ENCODE data around the gene ADCY3.
A peak's percentile ranks its signal among the peaks of the same experiment; 100 is the strongest.

The ADCY3 gene

GRCh38 chr2:24827321-24828237 is 92.5 kb downstream of the ADCY3 start:
- peak; percentile 87 for FAIRE-seq

- no peak for FAIRE-seq
Observed at GRCh38 chr2:24826773-24827145, 93.3 kb downstream of the ADCY3 start.

DNA sequence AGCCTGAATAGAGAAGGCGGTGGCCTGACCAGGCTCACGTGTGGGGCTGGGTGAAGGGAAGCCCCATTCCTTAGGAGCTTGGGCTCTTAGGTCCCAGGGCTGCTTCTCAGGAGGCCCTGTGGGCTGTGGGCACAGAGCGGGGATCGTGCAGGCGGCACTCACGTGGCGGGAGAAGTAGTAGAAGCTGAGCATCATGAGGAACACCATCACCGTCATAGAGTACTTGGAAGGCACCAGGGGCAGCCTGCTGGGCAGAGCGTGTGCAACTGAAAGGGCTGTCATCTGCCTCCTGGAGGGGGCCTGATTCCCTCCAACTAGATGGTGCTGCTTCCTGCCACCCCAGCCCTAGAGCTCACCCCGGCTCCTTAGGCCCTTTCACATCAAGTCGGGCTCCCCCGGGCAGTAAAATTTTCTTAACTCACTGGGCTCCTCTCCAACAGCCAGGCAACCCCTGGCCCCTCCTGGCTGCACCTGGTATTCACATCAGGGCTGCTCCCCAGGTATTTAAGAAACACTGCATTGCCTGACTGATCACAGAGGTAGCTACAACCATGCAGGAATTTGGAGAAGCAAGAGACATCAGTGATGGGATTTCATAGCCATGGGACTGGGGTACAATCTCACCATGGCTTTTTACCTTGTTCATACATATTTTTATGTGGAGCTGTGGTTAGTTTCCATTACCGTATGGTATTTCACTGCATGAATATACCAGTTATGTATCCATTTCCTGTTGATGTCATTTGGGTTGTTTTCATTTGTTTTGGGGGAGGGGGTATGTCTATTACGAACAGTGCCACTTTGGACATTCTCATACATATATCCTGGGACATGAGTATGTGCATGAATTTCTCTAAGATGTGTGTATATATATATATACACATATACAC is 93.9 kb downstream of the ADCY3 start:
- FAIRE-seq: no peak

GRCh38 chr2:24824966-24825882 is 94.8 kb downstream of the ADCY3 start:
- no peak for FAIRE-seq

GRCh38 chr2:24824071-24824588 is 95.9 kb downstream of the ADCY3 start:
- no peak for FAIRE-seq

- no peak for FAIRE-seq
Observed at GRCh38 chr2:24822049-24822706, 97.9 kb downstream of the ADCY3 start.

DNA sequence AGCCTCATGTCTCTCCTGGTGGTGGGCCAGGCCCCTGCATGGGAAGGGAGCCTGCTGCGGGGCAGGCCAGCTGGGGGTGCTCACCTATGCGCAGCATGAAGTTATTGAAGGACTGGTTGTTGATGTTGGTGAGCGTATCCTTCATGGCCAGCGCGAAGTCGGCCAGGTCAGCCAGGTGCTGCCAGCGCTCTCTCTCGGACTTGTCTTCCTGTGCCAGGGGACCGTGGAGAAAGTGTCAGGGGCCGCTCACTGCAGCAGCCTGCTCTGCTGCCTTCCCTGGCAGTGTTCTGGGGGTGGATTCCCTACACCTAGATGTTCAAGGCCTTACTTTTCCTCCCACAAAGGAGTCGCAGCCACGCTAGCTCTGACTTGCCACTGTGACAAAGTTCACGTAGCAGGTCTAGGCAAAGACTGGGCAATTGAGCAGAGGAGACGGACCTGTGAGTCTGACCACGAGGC is 98.6 kb downstream of the ADCY3 start:
- FAIRE-seq: no peak

DNA sequence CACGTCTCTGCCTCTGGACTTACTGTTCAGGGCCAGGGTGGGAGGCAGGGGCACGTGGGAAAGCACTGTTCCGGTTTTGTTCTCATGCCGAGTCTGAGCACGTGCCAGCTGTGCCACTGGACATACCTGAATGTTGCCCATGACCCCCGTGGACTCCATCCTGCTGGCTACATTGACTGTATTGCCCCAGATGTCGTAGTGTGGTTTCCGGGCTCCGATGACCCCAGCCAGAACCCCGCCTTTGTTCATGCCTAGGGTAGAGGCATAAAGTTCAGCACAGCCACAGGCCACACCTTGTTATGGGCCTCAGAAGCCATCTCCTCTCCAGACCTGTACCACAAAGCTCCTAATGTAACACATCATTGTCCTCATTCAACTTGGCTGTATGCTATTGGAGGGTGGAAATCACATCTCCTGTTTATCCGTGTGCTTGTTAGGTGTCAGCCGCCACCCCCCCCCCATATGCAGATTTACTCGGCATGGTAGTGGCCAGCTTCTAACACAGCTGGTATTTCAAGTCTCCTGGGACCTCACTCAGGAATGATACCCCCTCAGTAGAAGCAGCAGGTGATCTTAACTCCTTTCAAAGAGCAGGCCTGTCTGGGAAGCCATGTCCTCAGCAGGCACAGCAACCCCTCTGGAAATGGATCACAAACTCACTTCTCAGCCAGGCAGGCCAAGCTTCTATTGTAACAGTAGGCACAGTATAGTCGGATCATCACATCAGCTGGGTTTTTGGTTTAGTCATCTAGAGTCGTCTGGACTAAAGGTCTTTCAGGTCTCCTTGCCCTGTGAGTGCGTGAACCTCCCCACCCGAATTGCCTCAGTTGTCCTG is 99.2 kb downstream of the ADCY3 start:
- FAIRE-seq: no peak

GRCh38 chr2:24820175-24820513 is 99.9 kb downstream of the ADCY3 start:
- no peak for FAIRE-seq

GRCh38 chr2:24819442-24820174 is 100.4 kb downstream of the ADCY3 start:
- FAIRE-seq: no peak

DNA sequence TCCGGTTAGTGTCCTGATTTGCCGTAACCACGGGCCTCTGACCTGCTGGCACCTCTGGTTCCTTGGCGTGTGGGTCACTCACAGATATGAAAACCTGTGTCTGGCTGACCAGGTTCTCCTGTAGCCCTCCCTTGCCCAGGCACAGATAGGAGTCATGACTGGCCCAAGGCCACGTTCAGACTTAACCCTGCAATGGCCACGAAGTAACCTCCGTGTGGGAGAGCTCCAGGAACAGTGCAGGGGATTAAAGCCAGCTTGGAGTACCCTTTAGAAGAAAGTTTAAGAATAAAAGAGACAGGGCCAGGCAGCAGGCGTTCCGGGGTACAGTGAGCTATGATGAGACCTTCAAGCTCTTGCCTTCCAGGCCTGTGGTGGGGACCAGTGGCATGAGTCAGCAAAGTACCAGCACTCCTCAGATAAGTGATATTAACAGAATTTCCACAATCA is 101.3 kb downstream of the ADCY3 start:
- FAIRE-seq: no peak

DNA sequence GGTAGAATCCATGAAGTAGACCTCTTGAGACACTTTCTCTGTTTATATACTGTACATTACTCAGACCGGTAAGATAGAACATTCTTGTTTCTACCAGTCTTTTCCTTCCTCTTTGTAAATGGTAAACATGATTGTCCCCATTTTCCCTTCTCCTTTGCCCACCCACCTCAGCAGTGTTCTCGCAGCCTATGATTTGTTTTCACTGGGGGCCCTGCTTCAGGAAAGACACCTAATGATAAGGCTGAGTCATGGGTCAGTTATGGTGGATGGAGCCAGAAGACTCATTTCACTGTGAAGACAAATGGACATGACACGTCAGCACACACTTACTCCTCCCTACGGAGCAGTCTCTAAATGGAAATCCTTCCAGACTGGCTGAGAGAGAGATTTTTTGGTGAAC is 103.2 kb downstream of the ADCY3 start:
- no peak for FAIRE-seq

GRCh38 chr2:24816404-24816803 is 103.6 kb downstream of the ADCY3 start:
- FAIRE-seq: no peak

DNA sequence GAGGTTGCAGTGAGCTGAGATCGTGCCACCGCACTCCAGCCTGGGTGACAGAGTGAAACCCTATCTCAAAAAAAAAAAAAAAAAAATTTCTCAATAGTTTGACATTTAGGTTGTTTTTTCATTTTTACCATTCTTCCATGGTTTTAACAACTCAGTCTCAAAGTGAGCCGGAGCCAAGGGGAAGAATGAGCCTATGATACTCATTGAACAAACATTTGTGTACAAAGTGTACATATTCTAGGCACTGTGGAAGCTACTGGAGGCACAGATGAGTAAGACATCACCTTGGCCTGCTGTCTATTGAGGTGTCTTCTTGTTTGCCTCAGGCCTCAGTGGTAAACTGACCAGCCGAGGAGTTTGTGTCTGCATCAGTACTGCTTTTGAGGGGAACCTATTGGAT is 104.9 kb downstream of the ADCY3 start:
- no peak for FAIRE-seq

- no peak for FAIRE-seq
Observed at GRCh38 chr2:24814516-24814915, 105.5 kb downstream of the ADCY3 start.

DNA sequence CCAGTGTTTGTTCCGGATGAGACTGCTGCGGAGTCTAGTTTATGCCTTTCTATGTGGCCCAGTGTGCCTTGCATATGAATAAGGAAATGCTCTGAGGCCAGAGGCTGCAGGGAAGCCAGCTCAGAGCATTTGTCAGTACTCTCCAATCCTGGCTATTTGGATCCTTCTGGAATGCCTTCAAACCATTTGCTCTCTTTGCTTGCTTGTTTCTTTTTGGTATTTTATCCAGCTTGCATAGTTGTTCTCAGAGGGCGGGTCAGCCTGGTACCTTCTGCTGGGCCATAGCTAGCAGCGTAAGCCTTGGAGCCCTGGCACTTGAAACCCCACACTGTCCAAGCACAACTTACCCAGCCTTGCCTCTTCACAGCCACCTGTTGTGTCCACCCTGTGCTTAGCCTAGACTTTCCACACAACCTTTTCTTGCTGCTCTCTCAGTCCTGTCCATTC is 106.3 kb downstream of the ADCY3 start:
- no peak for FAIRE-seq

DNA sequence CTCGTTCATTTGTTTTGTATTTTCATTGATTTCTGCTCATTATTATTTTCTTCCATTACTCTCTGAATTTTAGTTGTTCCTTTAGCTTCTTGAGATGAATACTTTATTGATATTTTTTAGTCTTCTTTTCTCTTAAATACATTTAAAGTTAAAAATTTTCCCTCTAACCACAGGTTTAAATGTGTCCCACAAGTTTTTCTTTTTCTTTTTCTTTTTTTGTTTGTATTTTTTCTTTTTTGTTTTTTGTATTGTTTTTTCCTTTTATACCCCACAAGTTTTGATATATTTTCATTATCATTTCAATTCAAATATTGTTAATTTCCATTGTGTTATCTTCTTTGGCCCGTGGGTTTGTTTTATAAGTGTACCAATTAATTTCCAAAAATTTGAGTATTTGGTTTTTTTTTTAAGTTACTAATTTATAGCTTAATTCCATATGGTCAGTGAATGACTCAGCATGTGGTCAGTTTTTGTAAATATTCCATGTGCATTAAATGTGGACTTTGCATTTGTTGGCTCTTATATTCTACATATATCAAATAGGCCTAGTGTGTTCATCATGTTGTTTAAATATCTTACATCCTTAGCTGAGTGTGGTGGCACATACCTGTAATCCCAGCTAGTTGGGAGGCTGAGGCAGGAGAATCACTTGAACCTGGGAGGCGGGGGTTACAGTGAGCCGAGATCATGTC is 110.6 kb downstream of the ADCY3 start:
- peak; percentile 58 for FAIRE-seq

- FAIRE-seq: no peak
Observed at GRCh38 chr2:24806661-24807036, 113.4 kb downstream of the ADCY3 start.
